Stromal cell of bone marrow (primary cell): Measurements from ENCODE around the gene HLA-G.
"Not testable (repeated sequence)": the region's sequence is repeated elsewhere in the genome, so short reads cannot be mapped to it uniquely, and the experiment has no call there.

Experiments used
- DNase-seq: peaks from one replicate; pipeline ENCODE4 v3.0.0-alpha.2; 2012; ENCODE audit warnings: low read depth

Gene HLA-G

DNA sequence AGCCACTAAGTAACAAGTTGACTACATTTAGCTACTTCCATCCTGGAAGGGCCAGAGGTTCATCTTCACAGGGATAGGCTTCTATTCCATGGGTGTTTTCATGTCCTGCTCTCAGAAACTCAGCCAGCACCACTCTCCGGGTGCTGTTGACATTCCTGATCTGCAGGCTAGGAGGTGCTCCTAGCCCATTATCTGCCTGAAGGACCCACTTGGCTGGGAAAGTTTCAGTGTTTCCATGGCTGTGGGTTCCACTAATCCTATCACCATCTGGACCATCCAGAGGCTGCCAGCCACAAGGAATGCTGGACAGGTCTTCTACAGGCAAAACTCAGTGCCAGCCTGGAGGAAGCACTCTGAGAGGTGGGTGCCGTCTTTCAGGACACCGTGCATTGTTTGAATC lies 45.2 kb downstream of the HLA-G start:
- no peak for DNase-seq

GRCh38 chr6:29875257-29875656 lies 47.6 kb downstream of the HLA-G start:
- DNase-seq = no peak

DNA sequence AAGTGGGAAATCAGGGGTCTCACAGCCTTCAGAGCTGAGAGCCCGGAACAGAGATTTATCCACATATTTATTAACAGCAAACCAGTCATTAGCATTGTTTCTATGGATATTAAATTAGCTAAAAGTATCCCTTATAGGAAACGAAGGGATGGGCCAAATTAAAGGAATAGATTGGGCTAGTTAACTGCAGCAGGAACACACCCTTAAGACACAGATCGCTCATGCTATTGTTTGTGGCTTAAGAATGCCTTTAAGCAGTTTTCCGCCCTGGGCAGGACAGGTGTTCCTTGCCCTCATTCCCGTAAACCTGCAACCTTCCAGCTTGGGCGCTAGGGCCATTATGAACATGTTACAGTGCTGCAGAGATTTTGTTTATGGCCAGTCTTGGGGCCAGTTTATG lies 48.1 kb downstream of the HLA-G start:
- not testable (repeated sequence) for DNase-seq
